Measurements from ENCODE around the gene JMJD1C.

The JMJD1C gene

GRCh38 chr10:63173468-63174232, 292.1 kb downstream of the JMJD1C start:
- Histone ChIP-seq H3K27me3 (ENCODE audit: control insufficient read depth in 3 of 3, insufficient read depth in 3 of 3, low read depth in 1 of 3, low read length in 3 of 3) (no peaks in the 10 kb centered on the region), H2AK5ac (ENCODE audit: low read depth, low read length) (no peak overlapping the region), H2AFZ (ENCODE audit: low read length) (no peak overlapping the region), H3K4me3 (ENCODE audit: low read length in 2 of 2) (no peak overlapping the region), H3K4ac (ENCODE audit: low read length) (no peak overlapping the region), H3K9me3 (replicated peaks in 1 of 2; ENCODE audit: control insufficient read depth in 2 of 2, insufficient read depth in 1 of 2, low read depth in 1 of 2, low read length in 2 of 2) (no peaks in the 10 kb centered on the region), H2BK120ac (ENCODE audit: low read depth, low read length) (no peak overlapping the region), H2BK12ac (ENCODE audit: low read length) (no peak overlapping the region), H3K36me3 (replicated peaks in 1 of 2; ENCODE audit: control insufficient read depth in 2 of 2, insufficient read depth in 2 of 2, low read length in 2 of 2) (peaks cover 3 to 100% of the 10 kb centered on the region in 2 donors), H3K4me1 (ENCODE audit: control insufficient read depth in 2 of 2, insufficient read depth in 1 of 2, low read depth in 1 of 2, low read length in 2 of 2) (no peaks in the 10 kb centered on the region), H3K23ac (ENCODE audit: low read depth, low read length, poor library complexity) (no peak overlapping the region), H4K8ac (ENCODE audit: low read depth, low read length) (no peak overlapping the region), H3K4me2 (ENCODE audit: insufficient read depth, low read length, poor library complexity, severe bottlenecking) (no peak overlapping the region), H3K14ac (ENCODE audit: low read length) (no peak overlapping the region), H2BK15ac (ENCODE audit: low read length) (no peak overlapping the region), H3K27ac (replicated peaks; ENCODE audit: low read length) (no peak overlapping the region), H4K91ac (ENCODE audit: low read depth, low read length, poor library complexity) (no peak overlapping the region), H2BK5ac (ENCODE audit: low read length) (no peak overlapping the region), H3K9ac (ENCODE audit: low read depth, low read length, poor library complexity) (no peak overlapping the region), H3K18ac (ENCODE audit: low read length) (no peak overlapping the region), H3K79me1 (ENCODE audit: low read depth, low read length) (no peaks in the 10 kb centered on the region)
- no peak for DNase-seq (ENCODE audit: low spot score)
- no CpG with 5 or more reads among the region's 1 CpG for WGBS, 2 donors (ENCODE audit: extremely low coverage in 2 of 2, insufficient read length in 2 of 2, insufficient replicate concordance in 1 of 2)

- WGBS, 2 donors (ENCODE audit: extremely low coverage in 2 of 2, insufficient read length in 2 of 2, insufficient replicate concordance in 1 of 2), result no CpG with 5 or more reads among the region's 1 CpG
- H2BK5ac ChIP-seq (ENCODE audit: low read length), result no peak overlapping the region
Observed at GRCh38 chr10:63171926-63172325, 293.9 kb downstream of the JMJD1C start.

GRCh38 chr10:63171255-63171855, 294.4 kb downstream of the JMJD1C start:
- Histone ChIP-seq H2AFZ (ENCODE audit: low read length) (no peak overlapping the region), H3K14ac (ENCODE audit: low read length) (no peak overlapping the region), H2BK12ac (ENCODE audit: low read length) (no peak overlapping the region), H2BK5ac (ENCODE audit: low read length) (no peak overlapping the region), H3K36me3 (replicated peaks in 1 of 2; ENCODE audit: control insufficient read depth in 2 of 2, insufficient read depth in 2 of 2, low read length in 2 of 2) (peaks cover 3 to 99% of the 10 kb centered on the region in 2 donors), H3K4me3 (ENCODE audit: low read length in 2 of 2) (no peak overlapping the region), H3K79me1 (ENCODE audit: low read depth, low read length) (no peaks in the 10 kb centered on the region), H3K4ac (ENCODE audit: low read length) (no peak overlapping the region), H4K8ac (ENCODE audit: low read depth, low read length) (no peak overlapping the region), H2AK5ac (ENCODE audit: low read depth, low read length) (no peak overlapping the region), H3K27ac (replicated peaks; ENCODE audit: low read length) (no peak overlapping the region), H3K18ac (ENCODE audit: low read length) (no peak overlapping the region), H2BK120ac (ENCODE audit: low read depth, low read length) (no peak overlapping the region), H3K23ac (ENCODE audit: low read depth, low read length, poor library complexity) (no peak overlapping the region), H4K91ac (ENCODE audit: low read depth, low read length, poor library complexity) (no peak overlapping the region), H3K9me3 (replicated peaks in 1 of 2; ENCODE audit: control insufficient read depth in 2 of 2, insufficient read depth in 1 of 2, low read depth in 1 of 2, low read length in 2 of 2) (no peaks in the 10 kb centered on the region), H2BK15ac (ENCODE audit: low read length) (no peak overlapping the region), H3K4me1 (ENCODE audit: control insufficient read depth in 2 of 2, insufficient read depth in 1 of 2, low read depth in 1 of 2, low read length in 2 of 2) (no peaks in the 10 kb centered on the region), H3K9ac (ENCODE audit: low read depth, low read length, poor library complexity) (no peak overlapping the region), H3K27me3 (ENCODE audit: control insufficient read depth in 3 of 3, insufficient read depth in 3 of 3, low read depth in 1 of 3, low read length in 3 of 3) (no peaks in the 10 kb centered on the region), H3K4me2 (ENCODE audit: insufficient read depth, low read length, poor library complexity, severe bottlenecking) (no peak overlapping the region)
- DNase-seq (ENCODE audit: low spot score), result no peak
- no CpG with 5 or more reads among the region's 1 CpG for WGBS, 2 donors (ENCODE audit: extremely low coverage in 2 of 2, insufficient read length in 2 of 2, insufficient replicate concordance in 1 of 2)

More at GRCh38 chr10:63171926-63172325, 293.9 kb downstream of the JMJD1C start:
- H3K23ac ChIP-seq (ENCODE audit: low read depth, low read length, poor library complexity), result no peak overlapping the region
- no peaks in the 10 kb centered on the region for H3K27me3 ChIP-seq (ENCODE audit: control insufficient read depth in 3 of 3, insufficient read depth in 3 of 3, low read depth in 1 of 3, low read length in 3 of 3)
- H3K36me3 ChIP-seq (replicated peaks in 1 of 2; ENCODE audit: control insufficient read depth in 2 of 2, insufficient read depth in 2 of 2, low read length in 2 of 2), result peaks cover 3 to 100% of the 10 kb centered on the region in 2 donors
- H3K4me3 ChIP-seq (ENCODE audit: low read length in 2 of 2), result no peak overlapping the region
- no peaks in the 10 kb centered on the region for H3K9me3 ChIP-seq (replicated peaks in 1 of 2; ENCODE audit: control insufficient read depth in 2 of 2, insufficient read depth in 1 of 2, low read depth in 1 of 2, low read length in 2 of 2)
- no peaks in the 10 kb centered on the region for H3K79me1 ChIP-seq (ENCODE audit: low read depth, low read length)
- no peak overlapping the region for H2BK15ac ChIP-seq (ENCODE audit: low read length)
- no peak overlapping the region for H3K4me2 ChIP-seq (ENCODE audit: insufficient read depth, low read length, poor library complexity, severe bottlenecking)
- H3K27ac ChIP-seq (replicated peaks; ENCODE audit: low read length), result no peak overlapping the region
- H4K91ac ChIP-seq (ENCODE audit: low read depth, low read length, poor library complexity), result no peak overlapping the region
- H3K4ac ChIP-seq (ENCODE audit: low read length), result no peak overlapping the region
- no peak overlapping the region for H2BK120ac ChIP-seq (ENCODE audit: low read depth, low read length)
- H2AK5ac ChIP-seq (ENCODE audit: low read depth, low read length), result no peak overlapping the region
- H2AFZ ChIP-seq (ENCODE audit: low read length), result no peak overlapping the region
- H3K14ac ChIP-seq (ENCODE audit: low read length), result no peak overlapping the region
- H3K18ac ChIP-seq (ENCODE audit: low read length), result no peak overlapping the region
- H2BK12ac ChIP-seq (ENCODE audit: low read length), result no peak overlapping the region
- H3K9ac ChIP-seq (ENCODE audit: low read depth, low read length, poor library complexity), result no peak overlapping the region
- no peak overlapping the region for H4K8ac ChIP-seq (ENCODE audit: low read depth, low read length)
- H3K4me1 ChIP-seq (ENCODE audit: control insufficient read depth in 2 of 2, insufficient read depth in 1 of 2, low read depth in 1 of 2, low read length in 2 of 2), result no peaks in the 10 kb centered on the region
- no peak for DNase-seq (ENCODE audit: low spot score)

GRCh38 chr10:63169624-63170023, 296.2 kb downstream of the JMJD1C start:
- no peak overlapping the region for H2BK12ac ChIP-seq (ENCODE audit: low read length)
- peaks cover 3 to 98% of the 10 kb centered on the region in 2 donors for H3K36me3 ChIP-seq (replicated peaks in 1 of 2; ENCODE audit: control insufficient read depth in 2 of 2, insufficient read depth in 2 of 2, low read length in 2 of 2)

More at GRCh38 chr10:63169624-63170023, 296.2 kb downstream of the JMJD1C start:
- Histone ChIP-seq H2AFZ (ENCODE audit: low read length) (no peak overlapping the region), H3K27me3 (ENCODE audit: control insufficient read depth in 3 of 3, insufficient read depth in 3 of 3, low read depth in 1 of 3, low read length in 3 of 3) (no peaks in the 10 kb centered on the region), H2BK15ac (ENCODE audit: low read length) (no peak overlapping the region), H3K23ac (ENCODE audit: low read depth, low read length, poor library complexity) (no peak overlapping the region), H3K27ac (replicated peaks; ENCODE audit: low read length) (no peak overlapping the region), H3K4me1 (ENCODE audit: control insufficient read depth in 2 of 2, insufficient read depth in 1 of 2, low read depth in 1 of 2, low read length in 2 of 2) (no peaks in the 10 kb centered on the region), H3K4ac (ENCODE audit: low read length) (no peak overlapping the region), H2AK5ac (ENCODE audit: low read depth, low read length) (no peak overlapping the region), H4K91ac (ENCODE audit: low read depth, low read length, poor library complexity) (no peak overlapping the region), H3K9me3 (replicated peaks in 1 of 2; ENCODE audit: control insufficient read depth in 2 of 2, insufficient read depth in 1 of 2, low read depth in 1 of 2, low read length in 2 of 2) (no peaks in the 10 kb centered on the region), H3K18ac (ENCODE audit: low read length) (no peak overlapping the region), H3K14ac (ENCODE audit: low read length) (no peak overlapping the region), H3K9ac (ENCODE audit: low read depth, low read length, poor library complexity) (no peak overlapping the region), H3K4me3 (ENCODE audit: low read length in 2 of 2) (no peak overlapping the region), H2BK5ac (ENCODE audit: low read length) (no peak overlapping the region), H4K8ac (ENCODE audit: low read depth, low read length) (no peak overlapping the region), H3K4me2 (ENCODE audit: insufficient read depth, low read length, poor library complexity, severe bottlenecking) (no peak overlapping the region), H2BK120ac (ENCODE audit: low read depth, low read length) (no peak overlapping the region), H3K79me1 (ENCODE audit: low read depth, low read length) (no peaks in the 10 kb centered on the region)
- no CpG with 5 or more reads among the region's 2 CpGs for WGBS, 2 donors (ENCODE audit: extremely low coverage in 2 of 2, insufficient read length in 2 of 2, insufficient replicate concordance in 1 of 2)
- DNase-seq (ENCODE audit: low spot score), result no peak

Measured in neuronal stem cell (in vitro differentiated cells).